ENCODE data around the gene EXOC3L2.
"Not testable (repeated sequence)": the region's sequence is repeated elsewhere in the genome, so short reads cannot be mapped to it uniquely, and the experiment has no call there.

Gene EXOC3L2

GRCh38 chr19:45256836-45257235, 11.6 kb upstream of the EXOC3L2 start:
- in situ Hi-C loops (cut with MboI; ENCODE audit: low sequenced_read_pairs), result no loop called here

GRCh38 chr19:45255611-45256157, 10.5 kb upstream of the EXOC3L2 start:
- in situ Hi-C loops (cut with MboI; ENCODE audit: low sequenced_read_pairs), result no loop called here

GRCh38 chr19:45254044-45254531, 8.9 kb upstream of the EXOC3L2 start:
- in situ Hi-C loops (cut with MboI; ENCODE audit: low sequenced_read_pairs), result no loop called here

GRCh38 chr19:45253396-45254027, 8.3 kb upstream of the EXOC3L2 start:
- in situ Hi-C loops (cut with MboI; ENCODE audit: low sequenced_read_pairs), result no loop called here

- in situ Hi-C loops (cut with MboI; ENCODE audit: low sequenced_read_pairs), result no loop called here
Observed at GRCh38 chr19:45251452-45252354, 6.5 kb upstream of the EXOC3L2 start.

GRCh38 chr19:45250832-45251451, 5.7 kb upstream of the EXOC3L2 start, which contains the start of gene MARK4:
Gene MARK4 (plus strand): TSS chr19:45251271. CDS start chr19:45251589, 318 bp downstream.
- in situ Hi-C loops (cut with MboI; ENCODE audit: low sequenced_read_pairs), result no loop called here

- in situ Hi-C loops (cut with MboI; ENCODE audit: low sequenced_read_pairs), result no loop called here
Observed at GRCh38 chr19:45250216-45250831, 5.1 kb upstream of the EXOC3L2 start.

GRCh38 chr19:45249261-45250033, 4.2 kb upstream of the EXOC3L2 start:
- in situ Hi-C loops (cut with MboI; ENCODE audit: low sequenced_read_pairs), result no loop called here

GRCh38 chr19:45247136-45247535, 1.9 kb upstream of the EXOC3L2 start:
- in situ Hi-C loops (cut with MboI; ENCODE audit: low sequenced_read_pairs), result no loop called here

GRCh38 chr19:45245826-45246225, 619 bp upstream of the EXOC3L2 start:
- in situ Hi-C loops (cut with MboI; ENCODE audit: low sequenced_read_pairs), result no loop called here

- in situ Hi-C loops (cut with MboI; ENCODE audit: low sequenced_read_pairs), result no loop called here
Observed at GRCh38 chr19:45244133-45244794, 943 bp downstream of the EXOC3L2 start.

GRCh38 chr19:45243144-45243732, 2.0 kb downstream of the EXOC3L2 start:
- in situ Hi-C loops (cut with MboI; ENCODE audit: low sequenced_read_pairs), result no loop called here

- in situ Hi-C loops (cut with MboI; ENCODE audit: low sequenced_read_pairs), result no loop called here
Observed at GRCh38 chr19:45238556-45238955, 6.7 kb downstream of the EXOC3L2 start.

GRCh38 chr19:45235485-45235884, 9.7 kb downstream of the EXOC3L2 start:
- in situ Hi-C loops (cut with MboI; ENCODE audit: low sequenced_read_pairs), result no loop called here

GRCh38 chr19:45234089-45234869, 10.9 kb downstream of the EXOC3L2 start:
- in situ Hi-C loops (cut with MboI; ENCODE audit: low sequenced_read_pairs), result no loop called here

- in situ Hi-C loops (cut with MboI; ENCODE audit: low sequenced_read_pairs), result no loop called here
Observed at GRCh38 chr19:45231891-45232290, 13.3 kb downstream of the EXOC3L2 start.

GRCh38 chr19:45229056-45229455, 16.2 kb downstream of the EXOC3L2 start:
- in situ Hi-C loops (cut with MboI; ENCODE audit: low sequenced_read_pairs), result not testable (repeated sequence)

GRCh38 chr19:45224645-45225044, 20.6 kb downstream of the EXOC3L2 start:
- in situ Hi-C loops (cut with MboI; ENCODE audit: low sequenced_read_pairs), result no loop called here
